Thyroid gland (tissue), 4 donors: ENCODE measurements around the gene PINLYP.

Experiments used
- CTCF ChIP-seq, 6 experiments: fragments of 200-600 bp in 3 of 6; fragments of 450-650 bp in 3 of 6; sonication (generic) in 3 of 6; IDR thresholded peaks; one replicate each; pipeline ENCODE4 v1.5.1; 2016 to 2019; ENCODE audit warnings: antibody characterized with exemption in 6 of 6, mild to moderate bottlenecking in 2 of 6, inconsistent platforms in 1 of 6, moderate library complexity in 1 of 6
- POLR2A ChIP-seq, 2 donors: fragments of 450-650 bp; IDR thresholded peaks; one replicate each; pipeline ENCODE4 v1.6.1; 2017; ENCODE audit warnings: antibody characterized with exemption in 2 of 2, mild to moderate bottlenecking in 2 of 2, moderate library complexity in 1 of 2

DNA sequence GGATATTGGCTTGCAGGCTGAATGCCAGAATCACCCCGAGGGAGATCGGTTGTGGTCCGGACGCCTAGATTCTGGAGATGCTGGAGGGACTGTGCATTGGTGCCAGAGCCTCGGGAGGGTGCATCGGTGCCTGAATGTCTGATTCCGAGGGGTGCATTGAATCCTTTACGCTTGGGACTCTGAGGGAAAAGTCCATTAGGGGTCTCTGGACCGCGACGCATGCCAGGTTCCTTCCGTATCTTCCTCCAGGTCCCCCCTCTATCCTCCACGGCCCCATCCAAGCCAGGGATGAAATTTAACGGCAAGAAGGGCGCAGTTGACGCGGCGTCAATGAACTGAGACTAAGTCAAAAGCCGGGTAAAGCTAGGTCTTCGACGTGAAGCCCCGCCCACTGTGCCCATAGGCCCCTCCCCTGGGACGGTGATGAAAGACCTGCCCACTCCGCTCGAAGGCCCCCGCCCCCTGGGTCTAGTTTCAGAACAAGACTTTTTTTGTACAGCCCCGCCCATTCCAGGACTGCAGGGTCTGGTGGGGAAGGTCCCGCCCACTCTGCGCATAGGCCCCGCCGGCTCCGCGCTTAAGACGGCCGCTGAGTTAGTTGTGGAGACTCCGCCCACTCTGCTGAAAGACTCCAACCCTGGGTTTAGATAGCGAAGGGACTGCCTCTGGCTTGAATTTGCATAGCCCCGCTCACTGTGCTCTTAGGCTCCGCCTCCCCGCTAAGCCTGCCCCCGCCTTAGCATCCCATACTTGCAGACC, 41.9 kb upstream of the PINLYP start:
- TF ChIP-seq POLR2A (IDR thresholded peaks at IDR 0.05), result no peak
- no peak for TF ChIP-seq CTCF (IDR thresholded peaks at IDR 0.05)
